ENCODE results near the gene ISOC1.
A peak's percentile ranks its signal among the peaks of the same experiment; 100 is the strongest.

The ISOC1 gene

DNA sequence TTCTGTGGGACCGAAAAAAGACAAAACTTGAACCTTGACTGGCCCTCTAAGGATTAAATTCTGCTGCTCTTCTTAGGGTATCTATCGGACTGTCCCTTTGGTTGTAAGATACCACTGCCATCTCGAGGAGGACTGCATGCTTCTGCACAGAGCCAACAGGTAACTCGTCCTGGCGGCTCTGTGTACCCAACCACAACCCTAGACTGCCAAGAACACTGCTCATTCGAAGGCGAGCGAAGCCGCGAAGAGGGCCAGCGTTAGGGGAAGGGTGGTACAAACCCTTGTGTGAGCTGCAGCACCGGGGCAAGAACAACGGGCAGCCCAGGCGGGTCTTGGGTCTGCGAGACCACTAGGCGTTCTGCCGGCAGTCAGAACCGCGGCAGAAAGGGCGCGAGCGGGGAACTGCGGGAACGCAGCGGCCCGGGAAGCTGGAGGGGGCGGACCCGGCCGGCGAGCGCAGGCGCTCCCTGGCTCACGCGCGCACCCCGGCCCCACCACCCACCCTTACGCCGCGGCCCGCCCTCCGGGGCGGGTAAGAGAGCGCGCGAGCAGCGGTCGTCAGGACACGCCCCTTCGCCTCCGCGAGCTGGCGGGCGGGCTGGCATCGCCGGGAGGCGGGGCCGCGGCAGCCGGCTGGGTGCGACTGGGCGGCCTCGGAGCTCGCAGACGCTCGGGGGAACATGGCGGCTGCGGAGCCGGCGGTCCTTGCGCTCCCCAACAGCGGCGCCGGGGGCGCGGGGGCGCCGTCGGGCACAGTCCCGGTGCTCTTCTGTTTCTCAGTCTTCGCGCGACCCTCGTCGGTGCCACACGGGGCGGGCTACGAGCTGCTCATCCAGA, at the start of gene ISOC1:
TSS of gene ISOC1 (plus strand) at position 663 of the 837 bp plus-strand sequence. CDS start at position 681, 18 bp downstream.
- H3K4me3 ChIP-seq (replicated peaks; ENCODE audit: low read depth, low read length): peak within 1 kb of the TSS; percentile 77
- DNase-seq (ENCODE audit: extremely low read depth, low read depth): peak; percentile 27
- TF ChIP-seq, protein P1, sequence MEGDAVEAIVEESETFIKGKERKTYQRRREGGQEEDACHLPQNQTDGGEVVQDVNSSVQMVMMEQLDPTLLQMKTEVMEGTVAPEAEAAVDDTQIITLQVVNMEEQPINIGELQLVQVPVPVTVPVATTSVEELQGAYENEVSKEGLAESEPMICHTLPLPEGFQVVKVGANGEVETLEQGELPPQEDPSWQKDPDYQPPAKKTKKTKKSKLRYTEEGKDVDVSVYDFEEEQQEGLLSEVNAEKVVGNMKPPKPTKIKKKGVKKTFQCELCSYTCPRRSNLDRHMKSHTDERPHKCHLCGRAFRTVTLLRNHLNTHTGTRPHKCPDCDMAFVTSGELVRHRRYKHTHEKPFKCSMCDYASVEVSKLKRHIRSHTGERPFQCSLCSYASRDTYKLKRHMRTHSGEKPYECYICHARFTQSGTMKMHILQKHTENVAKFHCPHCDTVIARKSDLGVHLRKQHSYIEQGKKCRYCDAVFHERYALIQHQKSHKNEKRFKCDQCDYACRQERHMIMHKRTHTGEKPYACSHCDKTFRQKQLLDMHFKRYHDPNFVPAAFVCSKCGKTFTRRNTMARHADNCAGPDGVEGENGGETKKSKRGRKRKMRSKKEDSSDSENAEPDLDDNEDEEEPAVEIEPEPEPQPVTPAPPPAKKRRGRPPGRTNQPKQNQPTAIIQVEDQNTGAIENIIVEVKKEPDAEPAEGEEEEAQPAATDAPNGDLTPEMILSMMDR (IDR thresholded peaks at IDR 0.05; ENCODE audit: low read depth, low read length, missing control alignments): no peak

DNA sequence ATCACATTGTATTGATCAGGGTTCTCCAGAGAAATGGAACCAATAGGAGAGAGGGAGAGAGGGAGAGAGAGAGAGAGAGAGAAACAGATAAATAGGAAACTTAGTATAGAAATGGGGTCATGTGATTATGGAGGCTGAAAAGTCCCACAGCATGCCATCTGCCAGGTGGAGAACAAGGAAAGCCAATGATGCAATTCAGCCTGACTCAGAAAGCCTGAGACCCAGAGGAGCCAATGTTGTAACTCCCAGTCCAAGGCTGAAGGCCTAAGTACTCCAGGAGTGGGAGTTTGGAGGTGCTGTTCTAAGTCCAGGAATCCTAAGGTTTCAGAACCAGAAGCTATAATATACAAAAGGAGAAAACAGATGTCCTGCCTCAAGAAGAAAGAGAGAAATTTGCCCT, 48.4 kb upstream of the ISOC1 start:
- no peak overlapping the region for H3K4me3 ChIP-seq (replicated peaks; ENCODE audit: low read depth, low read length)
- DNase-seq (ENCODE audit: extremely low read depth, low read depth): no peak
- TF ChIP-seq, protein P1 (IDR thresholded peaks at IDR 0.05; ENCODE audit: low read depth, low read length, missing control alignments): no peak

DNA sequence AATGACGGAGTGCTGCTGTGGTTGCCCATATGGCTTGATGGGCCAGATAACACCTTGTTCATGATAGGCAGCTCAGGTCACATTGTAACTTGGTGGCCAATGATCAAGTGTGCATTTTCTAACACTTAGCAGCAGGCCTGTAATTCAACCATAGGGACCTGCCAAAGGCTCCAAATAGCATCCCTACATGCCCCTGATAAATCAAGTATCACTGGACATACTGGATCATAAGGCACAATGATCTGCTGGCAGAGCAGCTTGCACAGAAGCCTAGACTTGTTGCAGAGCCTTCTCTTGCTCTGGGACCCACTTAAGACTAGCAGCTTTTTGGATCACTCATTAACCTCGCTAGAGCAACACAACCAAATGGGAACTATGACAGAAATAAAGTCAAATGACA, 46.0 kb upstream of the ISOC1 start:
- H3K4me3 ChIP-seq (replicated peaks; ENCODE audit: low read depth, low read length): no peak overlapping the region
- TF ChIP-seq, protein P1 (IDR thresholded peaks at IDR 0.05; ENCODE audit: low read depth, low read length, missing control alignments): no peak
- no peak for DNase-seq (ENCODE audit: extremely low read depth, low read depth)

DNA sequence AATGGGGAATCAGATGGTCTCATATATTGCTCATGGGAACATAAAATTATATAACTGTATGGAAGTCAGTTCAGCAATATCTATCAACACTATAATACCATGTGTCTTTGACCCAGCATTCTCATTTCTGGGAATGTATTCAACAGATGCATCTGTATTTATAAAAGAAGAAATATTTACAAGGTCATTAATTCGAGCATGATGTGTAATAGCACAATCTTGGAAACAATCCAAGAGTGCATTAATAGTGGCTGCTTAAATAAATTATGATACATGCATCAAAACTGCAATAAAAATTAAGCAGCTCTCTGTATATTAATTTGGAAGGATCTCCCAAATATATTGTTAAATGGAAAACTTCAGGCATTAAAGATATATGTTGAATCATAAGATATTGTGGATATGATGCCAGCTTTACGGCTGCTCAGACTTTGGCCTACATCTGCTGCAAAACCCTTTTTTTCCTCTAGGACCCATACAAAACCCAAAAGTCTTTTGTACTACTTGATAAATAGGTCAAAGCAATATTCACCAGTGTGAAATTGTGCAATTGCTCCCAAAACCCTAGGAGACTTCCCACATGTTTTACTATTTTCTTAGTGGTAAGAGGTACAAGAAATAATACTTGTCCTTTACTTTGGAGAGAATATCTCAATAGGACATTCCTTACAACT, 45.3 kb upstream of the ISOC1 start:
- no peak overlapping the region for H3K4me3 ChIP-seq (replicated peaks; ENCODE audit: low read depth, low read length)
- TF ChIP-seq, protein P1 (IDR thresholded peaks at IDR 0.05; ENCODE audit: low read depth, low read length, missing control alignments): no peak
- DNase-seq (ENCODE audit: extremely low read depth, low read depth): no peak

DNA sequence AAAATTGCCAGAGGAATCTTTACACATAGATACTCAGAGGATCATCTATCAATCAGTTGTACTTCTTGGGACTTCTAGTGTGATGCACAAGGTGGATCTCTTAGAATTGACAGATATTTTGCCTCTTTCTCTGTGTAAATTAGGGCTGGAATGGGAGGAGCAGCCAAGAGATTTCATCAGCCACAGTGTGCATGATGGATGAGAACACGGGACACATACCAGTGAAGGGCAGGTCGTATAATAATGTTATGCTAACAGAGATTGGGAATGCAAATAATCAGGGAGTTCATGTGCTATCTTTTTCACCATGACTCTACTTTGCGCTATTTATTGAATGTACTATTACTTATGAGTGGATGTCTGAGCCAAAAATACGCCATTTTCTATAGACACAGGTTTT, 43.3 kb upstream of the ISOC1 start:
- TF ChIP-seq, protein P1 (IDR thresholded peaks at IDR 0.05; ENCODE audit: low read depth, low read length, missing control alignments): no peak
- H3K4me3 ChIP-seq (replicated peaks; ENCODE audit: low read depth, low read length): no peak overlapping the region

DNA sequence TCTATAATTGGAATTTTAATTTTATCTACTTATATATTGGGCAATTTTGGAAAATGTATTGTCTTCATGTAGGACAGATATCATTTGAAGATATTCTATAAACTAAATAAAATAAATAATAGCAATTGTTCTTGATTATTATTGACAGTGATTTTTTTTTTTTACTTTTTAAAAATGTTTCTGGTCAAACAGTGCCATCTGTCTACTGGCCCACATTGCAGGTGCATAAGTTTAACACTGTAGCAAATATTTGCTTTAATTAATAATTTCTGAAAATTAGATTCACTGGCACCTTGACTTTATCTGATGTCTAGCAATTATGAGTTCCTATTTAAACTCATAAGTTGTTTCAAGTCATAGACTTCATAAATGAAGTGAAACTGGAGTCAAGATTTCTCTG, 41.1 kb upstream of the ISOC1 start:
- no peak for DNase-seq (ENCODE audit: extremely low read depth, low read depth)
- TF ChIP-seq, protein P1 (IDR thresholded peaks at IDR 0.05; ENCODE audit: low read depth, low read length, missing control alignments): no peak
- no peak overlapping the region for H3K4me3 ChIP-seq (replicated peaks; ENCODE audit: low read depth, low read length)

More for the DNA sequence above, 43.3 kb upstream of the ISOC1 start:
- no peak for DNase-seq (ENCODE audit: extremely low read depth, low read depth)

Measured in HFF-Myc (cell line).